Trophoblast cell (in vitro differentiated cells and primary cell): ENCODE data around the gene TM2D3.

Experiments used
- DNase-seq, 2 donors: peaks; one replicate each; pipeline ENCODE4 v3.0.0-alpha.2; 2016
- H2AFZ ChIP-seq: 2 replicates; pipeline ENCODE4 v1.6.1; 2013; ENCODE audit warnings: low read length, moderate library complexity, mild to moderate bottlenecking; ENCODE audit not compliant: insufficient read depth, poor library complexity
- H2AK5ac ChIP-seq: 2 replicates; pipeline ENCODE4 v1.6.1; 2013; ENCODE audit warnings: mild to moderate bottlenecking, low read length
- H2BK120ac ChIP-seq: 2 replicates; pipeline ENCODE4 v1.6.1; 2013; ENCODE audit warnings: low read length, mild to moderate bottlenecking, moderate library complexity; ENCODE audit not compliant: insufficient read depth, poor library complexity
- H2BK12ac ChIP-seq: 2 replicates; pipeline ENCODE4 v1.6.1; 2013; ENCODE audit warnings: mild to moderate bottlenecking, low read length, moderate library complexity
- H2BK5ac ChIP-seq: 2 replicates; pipeline ENCODE4 v1.6.1; 2013; ENCODE audit warnings: low read length, low read depth, moderate library complexity, mild to moderate bottlenecking; ENCODE audit not compliant: poor library complexity
- H3K14ac ChIP-seq: 2 replicates; pipeline ENCODE4 v1.6.1; 2013; ENCODE audit warnings: mild to moderate bottlenecking, low read length
- H3K18ac ChIP-seq: 2 replicates; pipeline ENCODE4 v1.6.1; 2013; ENCODE audit warnings: mild to moderate bottlenecking, low read length
- H3K23ac ChIP-seq: 2 replicates; pipeline ENCODE4 v1.6.1; 2013; ENCODE audit warnings: low read length
- H3K27ac ChIP-seq: 2 replicates; pipeline ENCODE4 v1.5.1; 2013; ENCODE audit warnings: low read depth, mild to moderate bottlenecking, inconsistent platforms, low read length, moderate library complexity
- H3K27me3 ChIP-seq: 2 replicates; pipeline ENCODE4 v1.6.1; 2013; ENCODE audit warnings: inconsistent platforms, mild to moderate bottlenecking, low read length, moderate library complexity; ENCODE audit not compliant: insufficient read depth
- H3K36me3 ChIP-seq, 2 experiments: 1 replicate in 1 of 2; 2 replicates in 1 of 2; pipeline ENCODE4 v1.6.1; 2013; ENCODE audit warnings: low read length in 2 of 2, mild to moderate bottlenecking in 2 of 2, moderate library complexity in 1 of 2; ENCODE audit not compliant: insufficient read depth in 2 of 2, control insufficient read depth in 1 of 2
- H3K4ac ChIP-seq: 2 replicates; pipeline ENCODE4 v1.6.1; 2013; ENCODE audit warnings: low read depth, mild to moderate bottlenecking, low read length, moderate library complexity
- H3K4me1 ChIP-seq, 2 experiments: 1 replicate in 1 of 2; 2 replicates in 1 of 2; pipeline ENCODE4 v1.6.1; 2013; ENCODE audit warnings: low read length in 2 of 2, mild to moderate bottlenecking in 2 of 2, moderate library complexity in 1 of 2; ENCODE audit not compliant: insufficient read depth in 2 of 2, control insufficient read depth in 1 of 2
- H3K4me2 ChIP-seq: 2 replicates; pipeline ENCODE4 v1.6.1; 2013; ENCODE audit warnings: inconsistent platforms, mild to moderate bottlenecking, low read length, moderate library complexity
- H3K4me3 ChIP-seq: 2 replicates; pipeline ENCODE4 v1.5.1; 2013; ENCODE audit warnings: mild to moderate bottlenecking, low read depth, low read length, inconsistent platforms
- H3K79me1 ChIP-seq: one replicate; pipeline ENCODE4 v1.6.1; 2013; ENCODE audit warnings: low read length
- H3K79me2 ChIP-seq: 2 replicates; pipeline ENCODE4 v1.6.1; 2013; ENCODE audit warnings: low read length, mild to moderate bottlenecking; ENCODE audit not compliant: control insufficient read depth, insufficient read depth, poor library complexity
- H3K9ac ChIP-seq: 2 replicates; pipeline ENCODE4 v1.6.1; 2013; ENCODE audit warnings: mild to moderate bottlenecking, low read length
- H3K9me3 ChIP-seq: 2 replicates; pipeline ENCODE4 v1.6.1; 2013; ENCODE audit warnings: low read depth, mild to moderate bottlenecking, control low read depth, inconsistent platforms, low read length; ENCODE audit not compliant: insufficient read depth
- H4K12ac ChIP-seq: 2 replicates; pipeline ENCODE4 v1.6.1; 2013; ENCODE audit warnings: low read depth, mild to moderate bottlenecking, low read length, moderate library complexity
- H4K8ac ChIP-seq: 2 replicates; pipeline ENCODE4 v1.6.1; 2013; ENCODE audit warnings: low read depth, mild to moderate bottlenecking, low read length, moderate library complexity
- H4K91ac ChIP-seq: one replicate; pipeline ENCODE4 v1.6.1; 2013; ENCODE audit warnings: low read depth, mild to moderate bottlenecking, low read length, moderate library complexity
- WGBS: extraction: QIAGEN DNeasy Blood & Tissue Kit; methylation state at CpG from one replicate; pipeline ENCODE4 v1.1.7; 2013; ENCODE audit warnings: missing lambda C conversion rate; ENCODE audit not compliant: insufficient read length, insufficient coverage; ENCODE audit errors: extremely low coverage; 5-methylcytosine and 5-hydroxymethylcytosine counted together

TM2D3 gene

GRCh38 chr15:101607108-101607507 lies 45.1 kb downstream of the TM2D3 start:
- Histone ChIP-seq H4K91ac (no peak overlapping the region), H3K4ac (no peak overlapping the region), H3K4me2 (no peak overlapping the region), H3K9me3 (peaks cover 6% of the 10 kb centered on the region), H3K79me2 (no peaks in the 10 kb centered on the region), H3K27ac (no peak overlapping the region), H2BK5ac (no peak overlapping the region), H4K12ac (no peak overlapping the region), H3K9ac (no peak overlapping the region), H2BK12ac (no peak overlapping the region), H3K27me3 (no peaks in the 10 kb centered on the region), H3K36me3 (no peaks in the 10 kb centered on the region), H3K14ac (no peak overlapping the region), H2AFZ (no peak overlapping the region), H3K18ac (no peak overlapping the region), H2AK5ac (no peak overlapping the region), H3K79me1 (no peaks in the 10 kb centered on the region), H4K8ac (no peak overlapping the region), H2BK120ac (no peak overlapping the region), H3K4me1 (no peaks in the 10 kb centered on the region), H3K4me3 (no peak overlapping the region), H3K23ac (no peak overlapping the region)
- DNase-seq: no peak
- no CpG with 5 or more reads among the region's 2 CpGs for WGBS

GRCh38 chr15:101604124-101604874 lies 47.9 kb downstream of the TM2D3 start:
- no peaks in the 10 kb centered on the region for H3K79me1 ChIP-seq

GRCh38 chr15:101602801-101603200 lies 49.4 kb downstream of the TM2D3 start:
- no peaks in the 10 kb centered on the region for H3K79me1 ChIP-seq
- WGBS: no CpG with 5 or more reads among the region's 6 CpGs

More at GRCh38 chr15:101604124-101604874, 47.9 kb downstream of the TM2D3 start:
- Histone ChIP-seq H3K14ac (no peak overlapping the region), H4K12ac (no peak overlapping the region), H4K91ac (no peak overlapping the region), H3K4ac (no peak overlapping the region), H2BK120ac (no peak overlapping the region), H2BK12ac (no peak overlapping the region), H3K27me3 (no peaks in the 10 kb centered on the region), H4K8ac (no peak overlapping the region), H3K4me2 (no peak overlapping the region), H3K23ac (no peak overlapping the region), H3K4me3 (no peak overlapping the region), H2BK5ac (no peak overlapping the region), H3K18ac (no peak overlapping the region), H3K79me2 (no peaks in the 10 kb centered on the region), H3K9ac (no peak overlapping the region), H3K36me3 (no peaks in the 10 kb centered on the region), H2AFZ (no peak overlapping the region), H2AK5ac (no peak overlapping the region), H3K9me3 (peaks cover 6% of the 10 kb centered on the region), H3K27ac (no peak overlapping the region), H3K4me1 (no peaks in the 10 kb centered on the region)
- no CpG with 5 or more reads among the region's 4 CpGs for WGBS
- DNase-seq: no peak

GRCh38 chr15:101600035-101600434 lies 52.1 kb downstream of the TM2D3 start:
- H3K4me2 ChIP-seq: no peak overlapping the region
- peak overlapping the region; percentile 67 for H3K9ac ChIP-seq
- H2BK5ac ChIP-seq: no peak overlapping the region
- H3K79me1 ChIP-seq: no peaks in the 10 kb centered on the region
- no peak for DNase-seq
- no peak overlapping the region for H3K14ac ChIP-seq
- H3K23ac ChIP-seq: no peak overlapping the region
- no peaks in the 10 kb centered on the region for H3K27me3 ChIP-seq
- no peak overlapping the region for H3K4me3 ChIP-seq
- no peak overlapping the region for H4K12ac ChIP-seq
- no peak overlapping the region for H4K91ac ChIP-seq
- no peaks in the 10 kb centered on the region for H3K36me3 ChIP-seq
- H4K8ac ChIP-seq: no peak overlapping the region
- no peak overlapping the region for H2AK5ac ChIP-seq
- no peak overlapping the region for H3K27ac ChIP-seq
- H2AFZ ChIP-seq: no peak overlapping the region
- H2BK120ac ChIP-seq: no peak overlapping the region
- no peak overlapping the region for H2BK12ac ChIP-seq
- no peaks in the 10 kb centered on the region for H3K79me2 ChIP-seq
- no peak overlapping the region for H3K4ac ChIP-seq
- H3K4me1 ChIP-seq: no peaks in the 10 kb centered on the region
- H3K9me3 ChIP-seq: peaks cover 4% of the 10 kb centered on the region
- no CpG with 5 or more reads among the region's 4 CpGs for WGBS
- H3K18ac ChIP-seq: no peak overlapping the region

More at GRCh38 chr15:101602801-101603200, 49.4 kb downstream of the TM2D3 start:
- Histone ChIP-seq H2AK5ac (no peak overlapping the region), H4K12ac (no peak overlapping the region), H3K4me2 (no peak overlapping the region), H2BK12ac (no peak overlapping the region), H3K23ac (no peak overlapping the region), H2BK5ac (no peak overlapping the region), H3K27me3 (no peaks in the 10 kb centered on the region), H3K36me3 (no peaks in the 10 kb centered on the region), H3K4ac (no peak overlapping the region), H3K18ac (no peak overlapping the region), H3K9ac (peak overlapping the region; percentile 32), H3K27ac (no peak overlapping the region), H2AFZ (no peak overlapping the region), H4K91ac (no peak overlapping the region), H3K4me3 (peak overlapping the region; percentile 30), H3K79me2 (no peaks in the 10 kb centered on the region), H3K4me1 (no peaks in the 10 kb centered on the region), H3K9me3 (peaks cover 6% of the 10 kb centered on the region), H3K14ac (no peak overlapping the region), H4K8ac (no peak overlapping the region), H2BK120ac (no peak overlapping the region)
- no peak for DNase-seq
